ENCODE measurements around the gene WWOX. TPM values are rescaled to one million over a fixed set of nuclear protein-coding genes. Genes with fewer than 3 reads are reported as not detected.

WWOX gene
- total and polyA plus RNA-seq, 2 experiments from 2014 or later: 17.0 to 39.8 TPM

DNA sequence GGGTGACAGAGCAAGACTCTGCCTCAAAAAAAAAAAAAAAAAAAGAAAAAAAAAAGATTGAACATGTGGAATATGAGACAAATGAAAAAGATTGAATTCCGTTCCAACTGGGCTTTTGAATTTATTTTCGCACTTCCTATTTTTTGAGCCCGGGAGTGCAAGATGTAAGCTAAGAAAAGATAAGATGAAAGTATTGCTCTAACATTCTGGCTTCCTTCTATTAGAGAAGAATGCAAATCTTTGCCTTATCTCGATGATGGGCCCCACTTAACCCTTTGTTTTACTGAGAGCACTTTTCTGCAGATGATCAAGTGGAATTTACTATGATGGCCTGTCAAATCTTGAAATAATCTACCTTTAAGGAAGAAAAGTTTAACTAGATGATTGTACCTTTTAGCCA lies 96.3 kb downstream of the WWOX start:
- Histone ChIP-seq H3K27me3 (no peaks in the 10 kb centered on the region), H3K9me2 (replicated peaks; ENCODE audit: insufficient read depth) (no peaks in the 10 kb centered on the region), H4K20me1 (ENCODE audit: insufficient read depth, poor library complexity, severe bottlenecking) (no peaks in the 10 kb centered on the region), H3K36me3 (replicated peaks; ENCODE audit: insufficient read depth, low read depth) (no peaks in the 10 kb centered on the region), H3K4me2 (no peak overlapping the region), H3K4me3 (no peak overlapping the region), H3K9me3 (ENCODE audit: low read depth) (no peaks in the 10 kb centered on the region), H3K27ac (no peak overlapping the region), H3K79me2 (no peaks in the 10 kb centered on the region), H3K4me1 (ENCODE audit: insufficient read depth) (peaks cover 3% of the 10 kb centered on the region), H2AFZ (no peak overlapping the region)
- DNase-seq (ENCODE audit: low spot score): no peak
- TF ChIP-seq, protein P1, sequence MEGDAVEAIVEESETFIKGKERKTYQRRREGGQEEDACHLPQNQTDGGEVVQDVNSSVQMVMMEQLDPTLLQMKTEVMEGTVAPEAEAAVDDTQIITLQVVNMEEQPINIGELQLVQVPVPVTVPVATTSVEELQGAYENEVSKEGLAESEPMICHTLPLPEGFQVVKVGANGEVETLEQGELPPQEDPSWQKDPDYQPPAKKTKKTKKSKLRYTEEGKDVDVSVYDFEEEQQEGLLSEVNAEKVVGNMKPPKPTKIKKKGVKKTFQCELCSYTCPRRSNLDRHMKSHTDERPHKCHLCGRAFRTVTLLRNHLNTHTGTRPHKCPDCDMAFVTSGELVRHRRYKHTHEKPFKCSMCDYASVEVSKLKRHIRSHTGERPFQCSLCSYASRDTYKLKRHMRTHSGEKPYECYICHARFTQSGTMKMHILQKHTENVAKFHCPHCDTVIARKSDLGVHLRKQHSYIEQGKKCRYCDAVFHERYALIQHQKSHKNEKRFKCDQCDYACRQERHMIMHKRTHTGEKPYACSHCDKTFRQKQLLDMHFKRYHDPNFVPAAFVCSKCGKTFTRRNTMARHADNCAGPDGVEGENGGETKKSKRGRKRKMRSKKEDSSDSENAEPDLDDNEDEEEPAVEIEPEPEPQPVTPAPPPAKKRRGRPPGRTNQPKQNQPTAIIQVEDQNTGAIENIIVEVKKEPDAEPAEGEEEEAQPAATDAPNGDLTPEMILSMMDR (IDR thresholded peaks at IDR 0.05; ENCODE audit: poor library complexity): no peak
- TF ChIP-seq EZH2phosphoT487 (IDR thresholded peaks at IDR 0.05; ENCODE audit: low read depth, severe bottlenecking, unreplicated experiment) (no peak), EZH2 (IDR thresholded peaks at IDR 0.05; ENCODE audit: borderline replicate concordance) (no peak)
- 39% methylated on average over 4 of the region's 4 CpGs for WGBS (ENCODE audit: low lambda C conversion rate, missing lambda C conversion rate)

DNA sequence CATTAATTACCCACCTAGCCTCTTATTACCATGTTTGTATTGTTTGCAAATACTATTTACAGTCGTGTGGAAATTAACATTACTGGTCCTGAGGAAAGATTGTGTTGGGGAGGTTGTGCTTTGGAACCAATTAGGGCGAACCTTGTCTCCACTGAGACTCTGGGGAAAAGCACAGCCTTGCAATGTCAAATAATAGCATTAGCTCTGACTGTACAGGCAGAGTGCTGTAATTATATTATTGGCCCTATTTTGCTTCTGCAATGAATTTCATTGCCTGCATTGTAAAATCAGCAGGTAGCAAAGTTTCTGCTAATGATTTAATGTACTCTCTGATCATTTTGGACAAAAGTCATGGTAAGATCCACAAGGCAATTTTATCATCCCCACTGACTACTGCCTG lies 97.0 kb downstream of the WWOX start:
- Histone ChIP-seq H3K9me3 (ENCODE audit: low read depth) (no peaks in the 10 kb centered on the region), H3K4me3 (no peak overlapping the region), H3K27me3 (no peaks in the 10 kb centered on the region), H3K36me3 (replicated peaks; ENCODE audit: insufficient read depth, low read depth) (no peaks in the 10 kb centered on the region), H3K79me2 (no peaks in the 10 kb centered on the region), H2AFZ (no peak overlapping the region), H3K4me2 (no peak overlapping the region), H3K27ac (no peak overlapping the region), H4K20me1 (ENCODE audit: insufficient read depth, poor library complexity, severe bottlenecking) (no peaks in the 10 kb centered on the region), H3K9me2 (replicated peaks; ENCODE audit: insufficient read depth) (no peaks in the 10 kb centered on the region), H3K4me1 (ENCODE audit: insufficient read depth) (peaks cover 8% of the 10 kb centered on the region)
- no peak for DNase-seq (ENCODE audit: low spot score)
- TF ChIP-seq EZH2phosphoT487 (IDR thresholded peaks at IDR 0.05; ENCODE audit: low read depth, severe bottlenecking, unreplicated experiment) (no peak), EZH2 (IDR thresholded peaks at IDR 0.05; ENCODE audit: borderline replicate concordance) (no peak)
- TF ChIP-seq, protein P1 (IDR thresholded peaks at IDR 0.05; ENCODE audit: poor library complexity): no peak
- 49% methylated on average over 2 of the region's 2 CpGs for whole genome bisulfite sequencing (ENCODE audit: low lambda C conversion rate, missing lambda C conversion rate)

DNA sequence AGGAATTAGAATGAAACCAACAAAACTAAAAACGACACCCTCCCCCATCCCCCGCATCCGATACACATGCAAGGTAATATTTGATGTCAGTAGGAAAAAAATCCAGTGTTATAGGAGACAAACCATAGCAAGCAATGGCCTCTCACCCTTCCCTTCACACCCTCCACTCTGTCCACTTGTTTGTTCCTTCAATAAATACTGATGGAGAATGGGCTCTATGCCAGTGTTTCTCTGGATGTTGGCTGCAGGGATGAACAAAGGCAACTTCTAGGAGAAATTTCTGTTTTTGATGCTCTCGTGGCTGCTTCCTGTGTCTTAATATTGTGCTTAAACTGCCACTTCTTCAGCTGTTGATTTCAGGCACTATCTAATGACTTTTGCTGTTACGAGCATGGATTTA lies 98.8 kb downstream of the WWOX start:
- no peak overlapping the region for H2AFZ ChIP-seq
- H3K9me3 ChIP-seq (ENCODE audit: low read depth): no peaks in the 10 kb centered on the region
- no peaks in the 10 kb centered on the region for H3K9me2 ChIP-seq (replicated peaks; ENCODE audit: insufficient read depth)
- H3K4me3 ChIP-seq: no peak overlapping the region
- DNase-seq (ENCODE audit: low spot score): no peak
- TF ChIP-seq EZH2 (IDR thresholded peaks at IDR 0.05; ENCODE audit: borderline replicate concordance) (no peak), EZH2phosphoT487 (IDR thresholded peaks at IDR 0.05; ENCODE audit: low read depth, severe bottlenecking, unreplicated experiment) (no peak)
- TF ChIP-seq, protein P1 (IDR thresholded peaks at IDR 0.05; ENCODE audit: poor library complexity): no peak
- H3K4me1 ChIP-seq (ENCODE audit: insufficient read depth): peaks cover 8% of the 10 kb centered on the region
- no peak overlapping the region for H3K27ac ChIP-seq
- H4K20me1 ChIP-seq (ENCODE audit: insufficient read depth, poor library complexity, severe bottlenecking): no peaks in the 10 kb centered on the region
- H3K4me2 ChIP-seq: no peak overlapping the region
- no peaks in the 10 kb centered on the region for H3K79me2 ChIP-seq
- 81% methylated on average over 5 of the region's 5 CpGs for WGBS (ENCODE audit: low lambda C conversion rate, missing lambda C conversion rate)
- H3K36me3 ChIP-seq (replicated peaks; ENCODE audit: insufficient read depth, low read depth): no peaks in the 10 kb centered on the region
- no peaks in the 10 kb centered on the region for H3K27me3 ChIP-seq

Measured in hepatocyte (in vitro differentiated cells).